Activated naive CD8-positive, alpha-beta T cell (primary cell): ENCODE results near the gene KHDC4.
A peak's percentile ranks its signal among the peaks of the same experiment; 100 is the strongest.
"Not testable (repeated sequence)": the region's sequence is repeated elsewhere in the genome, so short reads cannot be mapped to it uniquely, and the experiment has no call there.

ENCODE experiments used
- H3K27ac Mint-ChIP-seq: one replicate; pipeline ENCODE4 v1.8.0; 2021; ENCODE audit warnings: mixed read lengths
- H3K27me3 Mint-ChIP-seq: one replicate; pipeline ENCODE4 v1.8.0; 2021; ENCODE audit warnings: mixed read lengths
- H3K36me3 Mint-ChIP-seq: one replicate; pipeline ENCODE4 v1.8.0; 2021; ENCODE audit warnings: mixed read lengths
- H3K4me1 Mint-ChIP-seq: one replicate; pipeline ENCODE4 v1.8.0; 2021; ENCODE audit warnings: low read depth, mixed read lengths
- H3K4me3 Mint-ChIP-seq: one replicate; pipeline ENCODE4 v1.8.0; 2021; ENCODE audit warnings: mild to moderate bottlenecking, mixed read lengths
- H3K9me3 Mint-ChIP-seq: one replicate; pipeline ENCODE4 v1.8.0; 2021; ENCODE audit warnings: low read depth, mixed read lengths

The KHDC4 gene

GRCh38 chr1:155912056-155912536 is 22.1 kb downstream of the KHDC4 start:
- H3K36me3 Mint-ChIP-seq: peaks cover 9% of the 10 kb centered on the region
- no peaks in the 10 kb centered on the region for H3K9me3 Mint-ChIP-seq
- peaks cover 26% of the 10 kb centered on the region for H3K4me1 Mint-ChIP-seq
- no peaks in the 10 kb centered on the region for H3K27me3 Mint-ChIP-seq
- peak overlapping the region; percentile 93 for H3K27ac Mint-ChIP-seq
- H3K4me3 Mint-ChIP-seq: peak overlapping the region; percentile 91

DNA sequence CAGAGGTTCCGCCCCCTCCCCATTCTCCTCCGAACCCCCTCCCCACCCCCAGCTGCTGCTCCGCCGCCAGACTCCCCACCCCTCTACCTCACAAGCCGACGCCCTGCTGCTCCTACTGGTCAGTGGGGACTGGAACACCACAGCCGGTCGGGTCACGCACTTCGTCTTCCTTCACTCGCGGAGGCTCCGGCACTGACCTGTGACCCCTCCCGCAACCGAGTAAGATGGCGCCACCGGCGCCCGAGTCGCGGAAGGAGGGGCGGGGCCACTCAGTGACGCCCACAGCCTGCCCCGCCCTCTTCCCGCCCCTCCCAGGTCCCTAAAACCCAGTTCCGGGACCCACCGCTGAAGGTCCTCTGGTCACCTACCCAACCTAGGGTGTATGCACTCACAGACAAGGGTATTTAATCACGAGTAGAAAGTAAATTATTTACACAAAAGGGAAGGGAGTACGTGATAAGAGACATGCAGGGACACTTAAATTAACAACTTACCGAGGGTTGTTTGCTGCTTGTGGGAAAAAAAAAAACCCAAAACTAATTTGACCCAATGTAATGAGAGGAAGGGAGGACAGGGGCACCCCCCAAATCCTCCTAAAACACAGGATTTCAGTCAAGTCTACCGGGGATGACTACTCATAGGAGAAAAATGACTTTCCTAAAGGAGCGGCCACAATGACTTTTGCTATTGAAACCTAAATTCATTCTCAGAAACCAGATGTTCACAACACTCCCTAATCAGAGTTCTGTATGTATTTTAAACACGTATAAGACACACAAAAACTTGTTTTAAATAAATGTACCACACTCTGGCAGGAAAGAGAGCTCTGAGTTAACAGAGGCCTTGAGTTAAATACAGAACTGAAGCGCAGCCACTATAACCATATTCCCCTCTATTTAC is 22.8 kb downstream of the KHDC4 start, which contains the start of gene RIT1:
RIT1 (minus strand) TSS at position 194 of the 900 bp plus-strand sequence. CDS start 588 bp downstream, outside the sequence.
- Mint-ChIP-seq H3K27ac (peak within 1 kb of the TSS; percentile 93), H3K27me3 (no peaks in the 10 kb centered on the region), H3K4me3 (peak within 1 kb of the TSS; percentile 91), H3K4me1 (peaks cover 26% of the 10 kb centered on the region), H3K36me3 (peaks cover 9% of the 10 kb centered on the region), H3K9me3 (no peaks in the 10 kb centered on the region)

DNA sequence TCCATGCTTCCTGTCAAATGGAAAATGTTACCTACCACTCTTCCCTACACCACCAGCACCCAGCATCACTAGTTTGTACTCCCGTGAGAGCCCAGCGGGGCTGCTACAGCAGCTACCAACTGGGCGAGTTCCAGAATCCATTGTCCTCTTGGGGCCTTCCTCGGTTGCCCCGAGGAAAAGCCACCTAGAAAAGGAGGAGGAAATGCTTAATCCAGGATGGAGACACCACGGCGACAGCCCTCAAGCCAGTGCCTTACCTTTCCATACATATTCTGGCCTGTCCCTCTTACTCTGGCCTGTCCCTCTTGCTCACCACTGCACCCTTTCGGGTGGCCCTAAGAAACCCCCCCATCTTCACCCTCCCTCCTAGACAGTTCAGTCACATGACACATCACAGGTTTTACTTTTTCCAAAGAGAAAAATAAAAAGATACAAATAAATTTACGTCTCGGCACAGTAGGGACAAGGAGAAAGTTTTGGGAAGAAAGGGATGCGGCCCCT is 23.5 kb downstream of the KHDC4 start:
- Mint-ChIP-seq H3K4me3 (peak overlapping the region; percentile 91), H3K27me3 (no peaks in the 10 kb centered on the region), H3K4me1 (peaks cover 26% of the 10 kb centered on the region), H3K9me3 (no peaks in the 10 kb centered on the region), H3K36me3 (peaks cover 9% of the 10 kb centered on the region), H3K27ac (peak overlapping the region; percentile 93)

DNA sequence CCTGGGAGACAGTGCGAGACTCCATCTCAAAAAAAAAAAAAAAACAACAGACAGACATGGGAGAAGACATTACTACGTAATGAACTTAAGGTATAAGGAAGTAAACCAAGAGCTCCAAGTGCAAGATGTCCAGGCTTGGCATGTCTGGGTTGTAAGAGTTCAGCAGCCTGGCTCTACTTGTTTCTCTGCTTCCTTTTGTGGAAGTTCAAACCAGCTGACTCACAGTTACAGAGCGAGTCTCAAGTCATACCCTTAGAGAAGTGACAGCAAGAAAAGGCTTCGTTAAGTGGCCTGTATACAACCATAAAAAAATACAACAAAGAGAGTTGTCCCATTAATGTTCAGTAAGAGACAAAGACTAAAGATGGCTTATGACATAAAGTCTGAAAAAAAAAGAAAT is 24.3 kb downstream of the KHDC4 start:
- H3K27me3 Mint-ChIP-seq: no peaks in the 10 kb centered on the region

GRCh38 chr1:155904261-155904660 is 30.0 kb downstream of the KHDC4 start:
- no peaks in the 10 kb centered on the region for H3K36me3 Mint-ChIP-seq
- H3K4me3 Mint-ChIP-seq: no peak overlapping the region
- H3K4me1 Mint-ChIP-seq: peaks cover 3% of the 10 kb centered on the region
- H3K9me3 Mint-ChIP-seq: no peaks in the 10 kb centered on the region
- H3K27me3 Mint-ChIP-seq: no peaks in the 10 kb centered on the region
- no peak overlapping the region for H3K27ac Mint-ChIP-seq

More for the DNA sequence above, 24.3 kb downstream of the KHDC4 start:
- peaks cover 26% of the 10 kb centered on the region for H3K4me1 Mint-ChIP-seq
- H3K4me3 Mint-ChIP-seq: peak overlapping the region; percentile 91
- peak overlapping the region; percentile 93 for H3K27ac Mint-ChIP-seq
- H3K36me3 Mint-ChIP-seq: peaks cover 9% of the 10 kb centered on the region
- no peaks in the 10 kb centered on the region for H3K9me3 Mint-ChIP-seq

DNA sequence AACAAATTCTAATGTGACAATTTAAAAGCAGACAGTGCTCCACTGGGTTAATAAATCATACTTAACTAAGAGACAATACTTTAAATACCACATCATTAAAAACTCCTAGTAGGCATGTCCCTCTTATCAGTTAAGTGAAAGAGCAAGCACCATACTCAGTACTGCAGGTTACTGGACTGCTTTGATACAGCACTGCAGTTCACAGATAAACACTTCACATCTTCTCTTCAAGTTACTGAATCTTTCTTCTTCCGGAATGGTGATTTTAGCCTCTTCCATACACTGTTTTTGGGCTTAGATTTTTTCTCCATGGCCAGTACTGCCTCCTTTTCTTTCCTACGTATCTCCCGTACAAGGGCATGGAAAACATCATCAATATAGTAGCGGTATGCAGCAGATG is 34.1 kb downstream of the KHDC4 start:
- H3K4me1 Mint-ChIP-seq: peaks cover 5% of the 10 kb centered on the region
- H3K27me3 Mint-ChIP-seq: no peaks in the 10 kb centered on the region
- peaks cover 5% of the 10 kb centered on the region for H3K36me3 Mint-ChIP-seq
- no peaks in the 10 kb centered on the region for H3K9me3 Mint-ChIP-seq
- peak overlapping the region; percentile 2 for H3K27ac Mint-ChIP-seq
- H3K4me3 Mint-ChIP-seq: no peak overlapping the region

GRCh38 chr1:155899683-155900082 is 34.5 kb downstream of the KHDC4 start:
- H3K9me3 Mint-ChIP-seq: no peaks in the 10 kb centered on the region
- H3K4me1 Mint-ChIP-seq: peaks cover 5% of the 10 kb centered on the region
- peak overlapping the region; percentile 2 for H3K27ac Mint-ChIP-seq
- peaks cover 5% of the 10 kb centered on the region for H3K36me3 Mint-ChIP-seq
- H3K27me3 Mint-ChIP-seq: no peaks in the 10 kb centered on the region
- no peak overlapping the region for H3K4me3 Mint-ChIP-seq

DNA sequence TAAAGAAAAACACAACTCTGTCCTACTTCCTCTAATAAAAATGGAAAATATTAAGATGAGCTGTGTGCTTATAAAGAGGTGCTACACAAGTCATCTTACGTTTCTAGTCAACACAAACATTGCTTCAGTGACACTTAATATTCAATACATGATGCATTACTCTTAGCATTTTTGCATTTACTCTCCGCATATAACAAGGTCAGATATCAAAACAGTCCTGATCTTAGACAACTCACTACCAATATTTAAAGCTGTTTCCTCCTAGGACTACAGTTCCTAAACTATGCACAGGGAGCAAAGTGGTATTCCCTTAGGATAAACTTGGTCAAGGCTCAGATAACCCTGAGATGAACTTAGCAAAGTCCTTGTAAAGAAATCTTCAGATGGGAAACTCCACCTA is 35.3 kb downstream of the KHDC4 start:
- Mint-ChIP-seq H3K27ac (peak overlapping the region; percentile 37), H3K27me3 (no peaks in the 10 kb centered on the region)

DNA sequence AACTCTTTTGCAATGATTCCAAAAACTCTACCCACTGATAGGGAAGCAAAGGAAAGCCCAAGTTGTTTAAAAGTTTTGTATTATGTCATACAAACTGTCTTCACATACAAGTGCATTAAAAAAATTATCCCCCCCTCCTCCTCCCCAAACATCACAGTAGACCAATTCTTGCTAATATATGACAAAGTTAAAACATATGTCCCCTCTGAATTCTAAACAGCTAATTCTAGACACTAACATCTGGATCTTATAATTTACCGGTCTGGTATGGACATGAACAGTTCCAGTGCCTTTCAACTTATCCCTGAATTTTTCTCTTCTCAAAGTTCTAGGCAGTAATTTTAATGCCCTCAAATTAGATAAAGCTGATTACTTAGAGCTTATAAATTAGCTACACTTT is 36.5 kb downstream of the KHDC4 start:
- H3K27me3 Mint-ChIP-seq: no peaks in the 10 kb centered on the region
- H3K4me3 Mint-ChIP-seq: no peak overlapping the region
- H3K36me3 Mint-ChIP-seq: peaks cover 5% of the 10 kb centered on the region
- peaks cover 19% of the 10 kb centered on the region for H3K4me1 Mint-ChIP-seq
- H3K9me3 Mint-ChIP-seq: no peaks in the 10 kb centered on the region
- peak overlapping the region; percentile 74 for H3K27ac Mint-ChIP-seq

More for the DNA sequence above, 35.3 kb downstream of the KHDC4 start:
- Mint-ChIP-seq H3K36me3 (peaks cover 5% of the 10 kb centered on the region), H3K9me3 (no peaks in the 10 kb centered on the region), H3K4me3 (no peak overlapping the region), H3K4me1 (peaks cover 8% of the 10 kb centered on the region)

GRCh38 chr1:155896476-155896875 is 37.7 kb downstream of the KHDC4 start:
- not testable (repeated sequence) for H3K36me3 Mint-ChIP-seq, H3K4me3 Mint-ChIP-seq, H3K27me3 Mint-ChIP-seq, H3K9me3 Mint-ChIP-seq, H3K27ac Mint-ChIP-seq
- peaks cover 19% of the 10 kb centered on the region for H3K4me1 Mint-ChIP-seq

- peaks cover 19% of the 10 kb centered on the region for H3K4me1 Mint-ChIP-seq
- H3K4me3 Mint-ChIP-seq, H3K27me3 Mint-ChIP-seq, H3K36me3 Mint-ChIP-seq, H3K9me3 Mint-ChIP-seq, H3K27ac Mint-ChIP-seq: not testable (repeated sequence)
These were observed 38.6 kb downstream of the KHDC4 start for GRCh38 chr1:155895617-155896016.

GRCh38 chr1:155893389-155894142 is 40.6 kb downstream of the KHDC4 start:
- H3K36me3 Mint-ChIP-seq: peaks cover 2% of the 10 kb centered on the region
- peak overlapping the region; percentile 3 for H3K4me3 Mint-ChIP-seq
- H3K27me3 Mint-ChIP-seq: no peaks in the 10 kb centered on the region
- peaks cover 16% of the 10 kb centered on the region for H3K4me1 Mint-ChIP-seq
- H3K27ac Mint-ChIP-seq: peak overlapping the region; percentile 16
- H3K9me3 Mint-ChIP-seq: no peaks in the 10 kb centered on the region

DNA sequence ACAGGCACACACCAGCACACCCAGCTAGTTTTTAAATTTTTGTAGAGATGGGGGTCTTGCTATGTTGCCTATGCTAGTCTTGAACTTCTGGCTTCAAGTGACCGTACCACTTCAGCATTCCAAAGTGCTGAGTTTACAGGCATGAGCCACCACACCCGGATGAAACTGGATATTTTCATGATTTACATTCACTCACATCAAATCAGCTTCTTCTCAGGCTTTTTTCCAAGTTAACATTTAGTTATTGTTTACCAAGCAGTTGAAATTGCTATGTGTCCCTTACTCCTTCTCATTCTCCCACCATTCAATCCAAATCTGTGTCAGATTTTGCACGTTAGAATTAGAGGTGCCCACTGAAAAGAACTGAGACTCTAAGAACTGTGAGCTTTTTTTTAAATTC is 41.4 kb downstream of the KHDC4 start:
- H3K27ac Mint-ChIP-seq: no peak overlapping the region
- no peak overlapping the region for H3K4me3 Mint-ChIP-seq
- peaks cover 14% of the 10 kb centered on the region for H3K4me1 Mint-ChIP-seq
- no peaks in the 10 kb centered on the region for H3K9me3 Mint-ChIP-seq
- no peaks in the 10 kb centered on the region for H3K27me3 Mint-ChIP-seq
- H3K36me3 Mint-ChIP-seq: peaks cover 2% of the 10 kb centered on the region

- H3K27ac Mint-ChIP-seq: no peak overlapping the region
These were observed 44.0 kb downstream of the KHDC4 start for GRCh38 chr1:155890251-155890650.

GRCh38 chr1:155889566-155889965 is 44.6 kb downstream of the KHDC4 start:
- peaks cover 14% of the 10 kb centered on the region for H3K4me1 Mint-ChIP-seq
- H3K27me3 Mint-ChIP-seq: no peaks in the 10 kb centered on the region
- H3K36me3 Mint-ChIP-seq: peaks cover 2% of the 10 kb centered on the region
- H3K27ac Mint-ChIP-seq: no peak overlapping the region
- H3K4me3 Mint-ChIP-seq: no peak overlapping the region
- no peaks in the 10 kb centered on the region for H3K9me3 Mint-ChIP-seq

More at GRCh38 chr1:155890251-155890650, 44.0 kb downstream of the KHDC4 start:
- Mint-ChIP-seq H3K27me3 (no peaks in the 10 kb centered on the region), H3K4me1 (peaks cover 14% of the 10 kb centered on the region), H3K4me3 (no peak overlapping the region), H3K9me3 (no peaks in the 10 kb centered on the region), H3K36me3 (peaks cover 2% of the 10 kb centered on the region)
